ENCODE data around the gene KLRF2.

Gene KLRF2

DNA sequence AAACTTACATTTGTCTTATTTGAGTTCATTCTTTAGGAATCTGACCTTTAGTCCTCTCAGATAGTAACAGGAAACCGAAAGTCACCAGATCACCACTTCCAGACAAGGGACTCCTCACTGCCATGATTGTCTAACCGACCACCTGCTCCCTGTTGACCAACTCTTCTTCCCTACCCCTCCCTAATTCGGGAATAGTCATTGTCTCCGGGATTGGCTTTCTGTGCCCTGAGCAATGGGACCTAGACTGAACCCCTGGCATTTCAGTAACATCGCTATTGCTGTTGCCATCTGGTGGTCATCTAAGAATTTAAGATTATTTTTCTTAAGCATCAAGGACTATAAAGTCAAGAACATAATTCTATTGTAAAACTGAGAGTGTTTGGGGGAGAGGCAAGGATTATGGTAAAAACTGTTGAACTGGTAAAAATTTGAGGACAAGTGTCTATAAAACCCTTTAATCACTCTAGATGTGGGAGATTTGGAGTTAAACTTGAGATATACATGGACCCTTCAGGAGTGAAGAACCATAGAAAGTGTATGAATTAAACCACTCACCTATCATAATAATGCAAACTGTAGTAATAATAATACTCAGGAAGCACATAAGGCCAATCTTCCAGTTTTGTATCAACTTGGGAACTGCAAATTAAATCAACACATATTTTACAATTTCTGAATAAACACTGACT is 44.6 kb downstream of the KLRF2 start:
- POLR2A ChIA-PET (ENCODE audit: low non-redundant PET), result no interaction called here
- TF ChIP-seq, protein P1, sequence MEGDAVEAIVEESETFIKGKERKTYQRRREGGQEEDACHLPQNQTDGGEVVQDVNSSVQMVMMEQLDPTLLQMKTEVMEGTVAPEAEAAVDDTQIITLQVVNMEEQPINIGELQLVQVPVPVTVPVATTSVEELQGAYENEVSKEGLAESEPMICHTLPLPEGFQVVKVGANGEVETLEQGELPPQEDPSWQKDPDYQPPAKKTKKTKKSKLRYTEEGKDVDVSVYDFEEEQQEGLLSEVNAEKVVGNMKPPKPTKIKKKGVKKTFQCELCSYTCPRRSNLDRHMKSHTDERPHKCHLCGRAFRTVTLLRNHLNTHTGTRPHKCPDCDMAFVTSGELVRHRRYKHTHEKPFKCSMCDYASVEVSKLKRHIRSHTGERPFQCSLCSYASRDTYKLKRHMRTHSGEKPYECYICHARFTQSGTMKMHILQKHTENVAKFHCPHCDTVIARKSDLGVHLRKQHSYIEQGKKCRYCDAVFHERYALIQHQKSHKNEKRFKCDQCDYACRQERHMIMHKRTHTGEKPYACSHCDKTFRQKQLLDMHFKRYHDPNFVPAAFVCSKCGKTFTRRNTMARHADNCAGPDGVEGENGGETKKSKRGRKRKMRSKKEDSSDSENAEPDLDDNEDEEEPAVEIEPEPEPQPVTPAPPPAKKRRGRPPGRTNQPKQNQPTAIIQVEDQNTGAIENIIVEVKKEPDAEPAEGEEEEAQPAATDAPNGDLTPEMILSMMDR (conservative IDR thresholded peaks at IDR 0.05; ENCODE audit: low read depth), result peak; percentile 27
- no peak overlapping the region for H3K27ac ChIP-seq
- CTCF ChIA-PET, result interaction anchor here (1.0 to 1.7 kb wide), 2 partner anchors 15 to 112 kb away, joined by 3 to 14 read pairs; no protein-coding TSS in a partner anchor
- DNase-seq (ENCODE audit: low spot score), result peak; percentile 23

GRCh38 chr12:9926876-9927275 is 45.6 kb downstream of the KLRF2 start:
- POLR2A ChIA-PET (ENCODE audit: low non-redundant PET), result no interaction called here
- CTCF ChIA-PET, result interaction anchor here (1.3 to 2.0 kb wide), 2 partner anchors 113 to 129 kb away, joined by 3 to 7 read pairs; no protein-coding TSS in a partner anchor

DNA sequence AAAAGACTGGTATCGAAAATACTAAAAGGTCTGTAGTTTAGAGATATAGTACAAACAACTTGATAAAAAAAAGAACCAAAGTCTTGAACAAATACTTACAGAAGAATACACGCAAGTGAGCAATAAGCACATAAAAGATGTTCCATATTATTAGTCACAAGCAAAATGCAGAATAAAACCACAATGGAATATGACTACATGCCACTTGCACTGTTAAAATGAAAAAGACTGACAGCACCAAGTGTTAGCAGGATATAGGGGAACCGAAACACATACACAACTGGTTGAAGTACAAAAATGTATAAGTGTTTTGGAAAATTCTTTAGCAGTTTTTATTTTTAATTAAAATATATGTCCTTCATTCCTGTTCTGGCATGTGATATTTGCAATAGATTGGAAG is 47.3 kb downstream of the KLRF2 start:
- CTCF ChIA-PET, result interaction anchor here (0.7 kb wide), 1 partner anchor 1249 kb away, joined by 3 read pairs; no protein-coding TSS in a partner anchor
- TF ChIP-seq, protein P1 (conservative IDR thresholded peaks at IDR 0.05; ENCODE audit: low read depth), result no peak
- H3K27ac ChIP-seq, result no peak overlapping the region
- DNase-seq (ENCODE audit: low spot score), result no peak
- POLR2A ChIA-PET (ENCODE audit: low non-redundant PET), result no interaction called here

More at GRCh38 chr12:9926876-9927275, 45.6 kb downstream of the KLRF2 start:
- no peak overlapping the region for H3K27ac ChIP-seq
- DNase-seq (ENCODE audit: low spot score), result no peak
- TF ChIP-seq, protein P1 (conservative IDR thresholded peaks at IDR 0.05; ENCODE audit: low read depth), result no peak

DNA sequence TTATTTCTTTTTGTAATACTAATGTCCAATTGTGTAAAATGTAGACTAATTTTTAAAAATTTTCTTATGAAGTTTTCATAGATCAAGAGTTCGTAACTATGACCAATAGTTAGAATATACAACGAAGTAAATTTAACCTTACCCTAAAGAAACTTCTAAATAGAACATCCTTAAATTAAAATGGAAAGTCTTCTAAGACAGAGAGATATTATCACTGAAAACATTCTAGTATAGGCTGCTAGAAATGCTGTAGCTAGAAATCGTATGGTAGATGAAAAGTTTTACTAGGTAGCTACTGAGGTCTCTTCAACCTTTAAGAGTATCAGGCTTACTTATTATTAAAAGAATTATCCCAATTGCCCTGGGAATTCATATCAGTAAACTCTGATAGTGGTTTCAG is 50.0 kb downstream of the KLRF2 start:
- DNase-seq (ENCODE audit: low spot score), result no peak
- no peak overlapping the region for H3K27ac ChIP-seq
- TF ChIP-seq, protein P1 (conservative IDR thresholded peaks at IDR 0.05; ENCODE audit: low read depth), result no peak
- ChIA-PET CTCF (interaction anchor here (0.7 to 1.3 kb wide), 2 partner anchors 9 to 1252 kb away, joined by 3 to 4 read pairs; no protein-coding TSS in a partner anchor), POLR2A (ENCODE audit: low non-redundant PET) (no interaction called here)

- TF ChIP-seq, protein P1 (conservative IDR thresholded peaks at IDR 0.05; ENCODE audit: low read depth), result no peak
- ChIA-PET POLR2A (ENCODE audit: low non-redundant PET) (no interaction called here), CTCF (interaction anchor here (1.3 kb wide), 1 partner anchor 8 kb away, joined by 4 read pairs; no protein-coding TSS in a partner anchor)
- DNase-seq (ENCODE audit: low spot score), result no peak
- no peak within 1 kb of the TSS for H3K27ac ChIP-seq
Measured at GRCh38 chr12:9932270-9932669, 51.0 kb downstream of the KLRF2 start, which contains the start of gene CLEC2A. Gene CLEC2A, minus strand, starts transcription at chr12:9932370. Its CDS starts 41 bp downstream, at chr12:9932329.

DNA sequence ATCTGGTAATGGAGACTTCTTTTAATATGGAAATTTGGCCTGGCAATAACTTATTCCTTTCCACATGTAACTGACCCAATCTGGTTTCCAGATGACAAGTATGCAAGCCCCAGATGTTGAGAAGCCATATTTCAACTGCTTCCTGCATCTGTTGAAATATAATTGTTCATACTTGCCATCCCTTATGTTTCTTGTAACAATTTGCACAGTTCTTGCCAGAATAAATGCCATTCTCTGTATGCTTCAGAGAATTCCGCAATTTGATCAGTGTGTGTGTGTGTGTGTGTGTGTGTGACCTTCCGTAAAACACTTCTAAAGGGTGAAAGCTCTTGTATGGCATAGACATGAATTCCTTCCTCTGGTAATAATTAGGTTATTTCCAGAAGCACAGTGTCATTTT is 52.7 kb downstream of the KLRF2 start:
- ChIA-PET POLR2A (ENCODE audit: low non-redundant PET) (no interaction called here), CTCF (interaction anchor here (0.8 kb wide), 1 partner anchor 180 kb away, joined by 3 read pairs; no protein-coding TSS in a partner anchor)
- H3K27ac ChIP-seq, result no peak overlapping the region
- DNase-seq (ENCODE audit: low spot score), result no peak
- TF ChIP-seq, protein P1 (conservative IDR thresholded peaks at IDR 0.05; ENCODE audit: low read depth), result no peak

Data from RWPE1 (cell line).